GM21576 (cell line): ENCODE measurements around the gene CRAT.

Experiments used
- ATAC-seq: cut with Tn5 transposase; IDR thresholded peaks from one replicate; pipeline ENCODE4 v1.9.1; 2021; ENCODE audit warnings: mild to moderate bottlenecking, moderate library complexity; ENCODE audit not compliant: unreplicated experiment

CRAT gene

DNA sequence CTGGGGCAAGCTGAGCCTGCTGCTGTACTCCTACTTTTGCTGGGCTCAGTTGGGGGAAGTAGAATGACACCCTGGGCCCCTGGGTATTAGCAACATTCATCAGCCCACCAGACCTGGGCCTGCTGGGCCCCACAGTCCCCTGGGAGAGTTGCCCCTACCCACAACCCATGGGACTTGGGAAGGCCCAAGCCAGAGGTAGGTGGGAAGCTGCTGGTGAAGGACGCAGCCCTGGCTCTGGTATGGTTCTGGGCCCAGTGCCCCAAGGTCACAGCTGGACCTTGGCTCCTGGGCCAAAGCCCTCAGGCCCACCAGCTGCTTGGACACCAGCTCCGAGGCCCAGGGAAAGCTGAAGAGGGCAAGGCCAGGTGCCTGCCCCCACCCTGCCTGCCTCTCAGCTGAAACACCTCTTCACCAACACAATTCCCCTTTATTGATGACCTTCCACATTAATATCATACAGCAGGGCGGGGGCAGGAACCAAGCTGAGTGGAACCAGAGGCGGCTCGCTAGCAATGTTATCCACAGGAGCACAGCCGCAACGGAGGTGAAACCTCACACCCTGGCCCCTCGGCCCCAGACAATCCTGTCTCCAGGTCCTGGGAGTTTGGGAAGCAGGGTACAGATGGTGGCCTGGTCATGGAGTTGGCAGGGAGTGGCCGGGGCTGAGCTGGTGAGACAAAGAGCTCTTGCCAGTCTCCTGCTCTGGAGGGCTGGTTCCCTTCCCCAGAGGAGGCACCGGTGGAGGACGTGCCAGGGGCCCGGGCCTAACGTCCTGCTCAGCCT is 16.0 kb downstream of the CRAT start:
- ATAC-seq: no peak

DNA sequence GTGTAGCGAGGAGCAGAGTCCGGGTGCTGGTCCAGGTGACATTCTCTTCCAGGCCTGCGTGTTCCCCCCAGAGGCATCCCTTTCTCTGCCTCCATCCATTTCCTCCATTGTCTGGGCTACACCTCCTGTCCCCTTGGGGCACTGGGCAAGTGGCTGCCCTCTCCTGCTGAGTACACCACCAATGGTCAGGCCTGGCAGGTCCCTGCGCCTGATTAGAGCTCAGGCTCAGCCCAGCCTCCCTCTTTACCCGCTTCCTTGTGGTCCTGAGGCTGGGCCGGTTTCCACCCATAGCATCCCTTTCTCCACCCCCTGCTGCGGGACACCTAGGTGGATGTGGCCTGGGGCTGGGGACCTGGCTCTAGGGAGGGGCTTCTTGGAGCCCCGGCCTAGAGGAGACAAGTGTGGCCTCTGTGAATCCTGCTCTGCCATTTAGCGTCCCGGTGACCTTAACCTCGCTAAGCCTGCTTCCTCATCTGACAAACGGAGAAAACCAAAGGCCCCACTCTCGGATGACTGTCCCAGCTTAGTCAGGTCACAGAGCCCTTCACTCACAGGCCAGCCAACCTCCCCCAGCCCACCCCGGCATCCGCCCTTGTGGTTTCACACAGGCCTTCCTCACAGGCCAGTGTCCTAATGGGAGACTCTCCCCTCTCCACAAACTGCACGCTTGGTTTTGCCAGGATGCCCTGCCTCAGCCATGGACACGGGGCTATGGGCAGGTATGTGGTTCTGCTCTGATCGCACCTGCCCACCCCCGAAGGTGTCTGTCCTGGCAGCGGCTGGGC is 16.8 kb downstream of the CRAT start:
- ATAC-seq: no peak

DNA sequence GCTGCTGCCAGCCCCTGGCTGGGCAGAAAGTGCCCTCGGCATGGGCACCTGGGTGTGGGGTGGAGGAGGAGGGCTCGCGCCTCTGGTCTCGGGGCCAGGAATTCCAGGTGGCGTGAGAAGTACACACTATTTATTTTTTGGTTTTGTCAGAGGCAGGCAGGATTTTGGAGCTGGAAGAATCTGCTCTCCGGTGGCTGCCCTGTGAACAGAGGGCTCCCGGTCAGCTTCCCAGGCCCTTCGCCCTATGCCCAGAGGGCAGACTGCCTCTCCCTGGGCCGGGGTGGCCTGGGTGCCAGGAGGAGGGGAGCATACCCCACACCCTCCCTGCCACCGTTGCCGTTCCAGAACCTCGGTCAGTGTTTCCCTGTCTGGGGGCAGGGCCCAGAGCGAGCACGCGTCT is 21.3 kb downstream of the CRAT start:
- no peak for ATAC-seq

DNA sequence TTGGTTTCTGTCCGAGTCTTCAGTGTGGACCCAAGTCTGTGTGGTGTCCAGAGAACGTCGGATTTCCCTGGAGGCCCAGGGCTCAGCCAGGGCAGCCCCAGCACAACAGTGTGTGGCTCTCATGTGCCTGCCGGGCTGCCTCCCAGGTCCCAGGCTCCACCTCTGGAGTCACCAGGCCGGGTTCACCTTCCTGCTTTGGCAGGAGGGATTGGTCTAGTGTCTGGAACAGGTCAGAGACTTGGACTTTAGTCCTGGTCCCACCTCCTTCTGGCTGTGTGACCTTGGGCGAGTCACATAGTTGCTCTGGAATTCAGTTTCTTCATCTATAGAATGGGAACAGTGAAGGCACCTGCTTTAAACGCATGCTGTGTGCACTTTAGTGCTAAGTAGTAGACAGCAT is 26.5 kb downstream of the CRAT start:
- no peak for ATAC-seq

DNA sequence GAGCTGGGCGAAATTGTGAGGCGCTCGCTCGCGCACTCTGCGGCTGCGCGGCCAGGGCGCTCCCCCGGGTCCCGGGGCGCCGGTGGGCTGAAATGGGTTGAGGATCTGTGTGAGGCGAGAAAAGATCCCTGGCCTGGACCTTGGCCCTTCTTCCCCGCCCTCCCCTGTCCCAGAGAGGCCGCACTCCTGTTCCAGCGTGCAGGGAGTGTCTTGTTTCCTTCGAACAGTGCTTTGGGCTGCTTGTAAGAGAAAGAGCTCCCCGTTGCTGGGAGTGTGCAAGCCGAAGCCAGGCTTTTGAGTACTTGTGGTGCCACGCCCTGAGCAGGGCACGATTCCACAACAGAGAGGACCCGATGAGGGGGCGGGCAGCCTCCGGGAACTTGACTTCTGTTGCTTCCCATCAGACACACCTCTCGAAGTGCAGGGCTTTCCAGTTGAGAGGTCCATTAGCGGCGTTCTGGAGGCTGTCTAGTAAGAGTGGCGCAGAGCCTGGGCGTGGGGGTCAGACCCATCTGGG is 29.1 kb downstream of the CRAT start:
- no peak for ATAC-seq

DNA sequence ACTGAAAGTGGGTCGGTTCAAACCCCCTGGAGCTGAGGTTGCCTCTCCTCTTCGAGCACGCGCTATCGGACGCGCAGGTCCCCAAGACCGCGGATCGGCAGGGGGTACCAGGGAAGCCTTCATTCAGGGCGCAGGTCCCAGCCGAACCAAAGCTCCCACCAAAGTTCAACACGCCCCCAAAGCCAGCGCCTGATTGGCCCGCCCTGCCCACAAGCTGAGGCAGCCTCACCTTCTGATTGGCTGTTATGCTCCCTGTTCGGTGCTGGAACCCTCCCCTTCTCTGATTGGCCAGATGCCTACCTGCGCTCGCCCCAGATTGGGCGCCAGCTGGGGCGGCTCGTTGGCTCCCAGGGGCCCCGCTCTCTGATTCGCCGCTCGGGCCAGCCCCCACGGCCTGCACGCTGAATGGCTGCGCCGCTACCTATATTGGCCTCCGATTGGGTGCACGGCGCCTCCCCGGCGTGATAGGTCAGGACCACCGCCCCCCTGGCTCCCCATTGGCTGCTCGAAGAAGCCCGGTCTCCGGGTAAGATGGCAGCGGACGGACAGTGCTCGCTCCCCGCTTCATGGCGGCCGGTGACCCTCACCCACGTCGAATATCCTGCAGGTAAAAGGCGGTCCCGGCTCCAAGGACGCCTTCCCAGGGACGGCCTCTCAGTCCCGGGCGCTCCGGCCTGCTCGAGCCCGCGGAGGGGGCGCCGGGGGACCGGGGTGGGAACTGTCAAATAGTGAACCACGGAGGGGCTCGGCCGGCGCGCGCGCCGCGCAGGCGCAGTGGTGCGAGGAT is 29.8 kb downstream of the CRAT start, which contains the start of gene DOLPP1:
DOLPP1 (plus strand) TSS at position 511 of the 787 bp plus-strand sequence; CDS start at position 532, 21 bp downstream.
- peak; percentile 92 for ATAC-seq

DNA sequence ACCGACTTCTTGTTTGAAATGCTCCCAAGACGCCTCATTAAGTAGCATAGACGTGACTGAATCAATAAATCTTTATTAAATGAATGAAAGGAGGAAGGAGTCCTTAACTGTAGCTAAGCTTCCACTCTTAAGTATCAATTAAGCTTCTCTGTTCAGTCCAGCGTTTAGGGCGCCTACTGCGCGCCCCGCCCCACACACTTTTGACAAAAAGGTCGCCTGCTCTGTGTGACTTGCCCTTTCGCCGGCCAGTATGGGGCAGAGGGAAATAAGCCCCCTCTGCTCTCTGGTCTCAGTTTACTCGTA is 30.3 kb downstream of the CRAT start:
- ATAC-seq: no peak

DNA sequence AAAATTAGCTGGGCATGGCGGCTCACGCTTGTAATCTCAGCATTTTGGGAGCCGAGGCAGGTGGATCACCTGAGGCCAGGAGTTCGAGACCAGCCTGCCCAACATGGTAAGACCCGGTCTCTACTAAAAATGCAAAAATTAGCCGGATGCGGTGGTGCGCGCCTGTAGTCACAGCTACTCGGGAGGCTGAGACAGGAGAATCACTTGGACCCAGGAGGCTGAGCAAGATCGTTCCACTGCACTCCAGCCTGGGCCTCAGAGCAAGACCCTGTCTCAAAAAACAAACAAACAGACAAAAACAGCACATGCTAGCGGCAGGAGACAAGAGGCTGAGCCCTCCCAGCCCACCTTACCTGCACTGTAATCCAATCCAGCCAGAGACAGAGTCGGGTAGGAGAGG is 30.8 kb downstream of the CRAT start:
- ATAC-seq: no peak

DNA sequence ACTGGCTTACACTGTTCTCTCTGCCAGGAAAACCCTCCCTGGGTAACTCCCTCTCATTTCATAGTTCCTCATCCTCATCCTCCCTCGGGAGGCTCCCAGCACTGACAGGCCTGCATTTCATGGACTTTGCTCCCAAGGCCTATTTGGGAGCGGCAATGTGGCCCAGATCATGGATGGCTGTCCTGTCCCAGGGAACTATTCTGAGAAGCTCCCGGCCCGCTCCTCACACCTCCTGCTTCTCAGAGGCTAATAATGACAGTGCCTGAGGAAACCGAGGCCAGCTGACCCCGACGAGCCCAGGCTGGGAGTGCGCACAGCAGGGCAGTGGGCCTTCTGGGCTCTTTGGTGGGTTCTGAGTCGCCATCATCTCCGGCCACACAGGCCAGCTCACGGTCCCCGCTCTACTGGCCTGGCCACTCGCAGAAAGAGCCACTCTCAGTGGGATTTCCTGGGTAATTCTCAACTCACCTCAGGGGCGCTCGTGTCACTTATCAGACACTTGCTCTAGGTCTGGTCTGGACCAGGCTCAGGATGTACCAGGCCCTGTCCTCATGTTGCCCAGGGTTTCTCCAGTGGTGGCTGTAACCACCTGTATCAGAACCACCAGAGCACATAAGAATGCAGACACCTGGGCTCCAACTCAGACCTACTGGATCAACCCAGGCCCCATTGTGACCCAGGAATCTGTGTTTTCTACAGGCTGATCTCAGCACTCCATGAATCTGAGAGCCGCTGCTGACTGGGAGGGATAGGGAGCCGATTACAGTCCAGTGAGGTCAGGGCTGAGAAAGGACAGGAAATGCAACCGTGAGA is 31.7 kb downstream of the CRAT start:
- no peak for ATAC-seq

DNA sequence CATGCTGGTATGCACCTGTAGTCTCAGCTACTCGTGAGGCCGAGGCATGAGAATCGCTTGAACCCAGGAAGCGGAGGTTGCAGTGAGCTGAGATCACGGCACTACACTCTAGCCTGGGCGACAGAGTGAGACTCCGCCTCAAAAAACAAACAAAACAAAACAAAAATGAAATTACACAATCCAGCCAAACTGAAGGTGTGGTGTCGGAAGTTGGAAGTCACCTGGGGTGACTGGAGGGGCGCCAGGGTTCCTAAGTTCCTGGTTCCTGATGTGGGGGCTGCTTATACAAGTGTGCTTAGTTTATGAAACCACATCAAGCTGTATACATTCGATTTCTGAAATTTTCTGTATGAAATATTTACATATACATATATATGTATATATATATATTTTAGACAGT is 33.4 kb downstream of the CRAT start:
- ATAC-seq: no peak

DNA sequence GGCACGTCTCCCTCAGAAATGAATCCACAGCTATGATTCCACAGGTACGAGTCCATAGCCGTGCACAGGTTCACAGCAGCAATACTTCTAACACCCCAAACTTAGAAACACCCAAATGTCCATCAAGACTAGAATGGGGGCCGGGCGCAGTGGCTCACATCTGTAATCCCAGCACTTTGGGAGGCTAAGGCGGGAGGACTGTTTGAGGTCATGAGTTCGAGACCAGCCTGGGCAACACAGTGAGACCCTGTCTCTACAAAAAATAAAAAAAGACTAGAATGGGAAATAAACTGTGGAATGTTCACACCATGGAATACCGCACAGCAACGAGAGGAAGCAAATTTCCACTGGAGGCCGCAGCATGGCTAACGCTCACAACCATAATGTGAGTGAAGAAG is 34.0 kb downstream of the CRAT start:
- ATAC-seq: no peak

DNA sequence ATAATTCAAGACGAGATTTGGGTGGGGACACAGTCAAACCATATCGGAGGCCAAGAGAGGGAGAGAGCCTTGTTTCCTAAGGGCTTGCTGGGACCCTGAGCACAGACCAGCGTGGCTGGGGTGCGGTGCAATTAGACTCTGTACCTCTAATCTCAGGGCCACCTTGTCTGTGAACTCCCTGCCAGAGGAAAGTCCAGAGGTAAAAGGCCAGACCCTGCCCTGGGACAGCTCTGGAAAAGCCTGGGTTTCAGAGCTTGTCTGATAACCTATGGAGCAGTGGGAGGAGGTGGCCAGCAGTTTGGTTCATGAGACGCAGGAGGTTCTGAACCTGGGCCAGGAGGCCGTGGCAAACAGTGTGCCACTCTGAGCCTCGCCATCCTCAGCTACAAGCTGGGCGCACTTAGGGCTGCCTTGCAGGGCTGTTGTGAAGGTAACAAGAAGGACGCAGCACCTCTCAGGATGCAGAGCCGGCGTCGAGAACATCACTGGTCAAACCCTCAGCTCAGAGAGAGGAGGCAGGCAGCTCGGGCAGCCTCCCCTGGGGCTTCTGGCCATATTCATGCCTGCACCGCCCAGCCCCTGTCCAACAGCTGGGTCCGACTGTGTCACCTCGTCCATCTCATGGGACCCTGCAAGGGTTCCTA is 34.5 kb downstream of the CRAT start:
- ATAC-seq: no peak

DNA sequence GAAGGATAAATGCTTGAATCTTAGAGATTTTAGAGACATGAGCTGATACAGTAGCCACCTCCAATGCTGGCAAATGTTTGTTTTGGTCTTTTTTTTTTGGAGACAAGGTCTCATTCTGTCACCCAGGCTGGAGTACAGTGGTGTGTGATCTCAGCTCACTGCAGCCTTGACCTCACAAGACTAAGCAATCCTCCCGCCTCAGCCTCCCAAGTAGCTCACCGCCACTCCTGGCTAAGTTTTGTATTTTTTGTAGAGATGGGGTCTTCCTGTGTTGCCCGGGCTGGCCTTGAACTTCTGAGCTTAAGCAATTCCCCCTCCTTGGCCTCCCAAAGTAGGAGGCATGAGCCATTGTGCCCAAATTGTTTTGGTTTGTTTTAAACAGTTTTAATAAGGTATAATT is 36.5 kb downstream of the CRAT start:
- no peak for ATAC-seq

DNA sequence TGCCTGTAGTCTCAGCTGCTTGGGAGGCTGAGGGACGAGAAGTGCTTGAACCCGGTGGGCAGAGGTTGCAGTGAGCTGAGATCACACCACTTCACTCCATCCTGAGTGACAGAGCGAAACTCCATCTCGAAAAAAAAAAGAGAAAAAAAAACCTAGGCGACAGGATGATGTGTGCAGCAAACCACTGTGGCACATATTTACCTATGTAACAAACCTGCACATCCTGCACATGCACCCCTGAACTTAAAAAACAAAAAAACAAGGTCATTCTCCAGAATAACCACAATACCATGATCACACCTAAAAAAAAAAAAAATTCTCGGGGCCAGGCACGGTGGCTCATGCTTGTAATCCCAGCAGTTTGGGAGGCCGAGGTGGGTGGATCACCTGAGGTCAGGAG is 37.2 kb downstream of the CRAT start:
- no peak for ATAC-seq

DNA sequence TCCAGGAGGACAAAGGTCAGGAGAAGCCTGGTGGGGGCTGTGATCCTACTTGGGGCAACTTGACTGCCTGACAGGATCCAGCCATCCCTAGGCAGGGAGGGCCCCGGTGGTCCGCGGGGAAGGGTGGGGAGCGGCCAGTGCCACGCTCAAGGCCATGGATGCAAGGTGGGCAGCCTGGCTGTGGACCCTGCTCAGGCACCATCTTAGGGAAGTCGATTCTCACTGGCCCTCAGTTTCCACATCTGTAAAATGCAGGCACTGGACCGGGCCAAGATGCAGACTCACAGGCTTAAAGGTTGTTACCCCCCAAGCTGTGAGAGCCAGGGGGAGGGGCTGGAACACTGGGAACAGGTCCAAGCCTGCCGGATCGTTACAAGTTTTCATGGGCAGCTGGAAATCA is 38.4 kb downstream of the CRAT start:
- ATAC-seq: no peak

DNA sequence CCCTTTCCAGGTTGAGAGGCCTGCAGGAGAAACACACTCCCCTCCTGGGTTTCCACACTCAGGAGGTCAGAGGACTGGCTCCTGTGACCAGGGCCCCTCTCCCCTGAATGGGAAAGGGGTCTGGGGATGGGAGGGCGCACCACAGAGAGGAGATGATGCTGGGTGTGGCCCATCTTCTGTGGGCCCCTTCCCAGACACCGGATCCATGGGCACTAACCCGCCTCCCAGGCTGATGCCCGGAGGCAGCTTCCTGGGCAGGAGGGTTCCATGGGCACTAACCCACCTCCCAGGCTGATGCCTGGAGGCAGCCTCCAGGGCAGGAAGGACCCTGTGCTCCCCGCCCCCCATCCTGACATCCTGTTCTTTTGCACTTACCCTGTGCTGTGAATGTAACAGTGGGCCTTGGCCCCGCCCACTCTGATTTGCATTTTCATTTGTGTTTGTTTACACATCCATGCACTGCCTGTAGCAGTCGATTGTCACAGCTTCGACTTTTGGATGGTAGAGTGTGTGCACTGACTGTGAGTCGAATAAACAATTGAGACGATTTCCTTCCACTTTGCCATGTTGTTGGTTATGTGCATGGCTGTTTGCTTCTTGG is 39.0 kb downstream of the CRAT start:
- no peak for ATAC-seq

DNA sequence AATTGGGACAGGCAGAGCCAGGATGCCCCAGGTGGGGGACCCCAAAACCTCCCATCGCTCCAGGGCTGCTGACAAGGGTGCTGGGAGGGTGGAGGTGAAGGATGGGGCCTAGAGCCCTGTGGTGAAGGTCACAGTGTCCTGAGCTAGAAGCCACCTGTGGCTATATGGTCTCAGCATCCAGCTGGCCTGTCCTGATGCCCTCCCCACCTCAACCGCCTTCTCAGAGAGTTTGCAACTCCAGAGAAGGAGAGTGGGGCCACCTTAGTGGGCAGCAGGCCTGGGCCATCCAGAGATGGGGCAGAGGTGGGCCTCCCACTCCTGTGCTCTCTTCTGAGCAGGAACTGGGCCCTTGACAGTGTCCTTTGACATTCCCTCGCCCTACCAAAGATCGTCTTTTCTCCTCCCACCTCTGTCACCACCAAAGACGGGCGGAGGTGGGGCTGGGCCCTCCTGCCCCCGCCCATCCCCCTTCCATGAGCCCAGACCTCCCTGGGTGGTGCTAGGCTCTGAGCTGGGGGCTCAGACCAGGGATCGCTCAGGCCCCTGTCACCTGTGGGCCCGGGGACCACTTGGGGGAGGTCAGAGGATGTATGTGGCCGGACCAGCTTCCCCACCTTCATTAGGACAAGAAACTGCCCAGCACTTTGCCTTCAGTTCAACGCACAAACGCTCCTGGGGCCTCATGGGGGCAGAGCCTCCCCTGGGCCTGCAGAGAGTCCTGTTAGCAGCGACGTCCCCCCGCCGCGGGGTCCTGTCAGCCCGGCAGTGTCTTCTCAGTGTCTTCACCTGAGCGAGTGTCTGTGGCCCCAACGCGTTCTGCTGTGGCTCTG is 39.7 kb downstream of the CRAT start:
- ATAC-seq: no peak

DNA sequence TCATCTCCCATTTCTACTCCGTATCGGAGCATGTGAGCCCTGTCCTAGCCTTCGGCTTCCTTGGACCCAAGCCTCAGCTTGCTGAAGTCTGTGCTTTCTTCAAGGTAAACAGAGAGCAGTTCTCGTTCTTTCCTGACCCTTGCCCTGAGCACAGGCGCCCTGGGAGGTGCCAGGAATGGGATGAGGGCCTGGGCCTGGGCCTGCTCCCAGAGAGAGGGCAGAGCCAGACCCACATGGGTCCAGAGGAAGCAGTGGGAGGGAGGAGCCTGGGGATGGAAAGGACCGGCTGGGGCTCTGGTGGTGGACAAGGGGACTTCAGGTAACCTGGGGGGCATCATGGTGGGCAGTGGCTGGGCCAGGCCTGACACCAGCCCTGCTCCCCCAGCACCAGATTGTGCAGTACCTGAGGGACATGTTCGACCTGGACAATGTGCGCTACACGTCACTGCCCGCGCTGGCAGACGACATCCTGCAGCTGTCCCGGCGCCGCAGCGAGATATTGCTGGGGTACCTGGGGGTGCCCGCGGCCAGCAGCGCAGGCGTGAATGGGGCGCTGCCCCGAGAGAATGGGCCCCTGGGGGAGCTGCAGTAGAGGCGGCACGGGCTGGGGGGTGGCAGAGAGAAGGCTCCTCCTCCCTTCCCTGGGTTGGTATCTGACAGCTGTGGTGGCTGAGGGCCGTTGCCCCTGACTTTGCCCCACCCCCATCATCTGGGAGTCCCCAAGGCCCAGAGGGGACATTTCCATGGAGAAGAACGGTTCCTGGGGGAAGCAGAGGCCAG is 40.5 kb downstream of the CRAT start:
- ATAC-seq: no peak
